ENCODE data around the gene GFOD2. TPM values are rescaled to one million over a fixed set of nuclear protein-coding genes. Genes with fewer than 3 reads are reported as not detected.
A peak's percentile ranks its signal among the peaks of the same experiment; 100 is the strongest.

The GFOD2 gene
- polyA plus RNA-seq, 6 donors from 2014 or later: 6.5 to 12.9 (median 8.4) TPM

DNA sequence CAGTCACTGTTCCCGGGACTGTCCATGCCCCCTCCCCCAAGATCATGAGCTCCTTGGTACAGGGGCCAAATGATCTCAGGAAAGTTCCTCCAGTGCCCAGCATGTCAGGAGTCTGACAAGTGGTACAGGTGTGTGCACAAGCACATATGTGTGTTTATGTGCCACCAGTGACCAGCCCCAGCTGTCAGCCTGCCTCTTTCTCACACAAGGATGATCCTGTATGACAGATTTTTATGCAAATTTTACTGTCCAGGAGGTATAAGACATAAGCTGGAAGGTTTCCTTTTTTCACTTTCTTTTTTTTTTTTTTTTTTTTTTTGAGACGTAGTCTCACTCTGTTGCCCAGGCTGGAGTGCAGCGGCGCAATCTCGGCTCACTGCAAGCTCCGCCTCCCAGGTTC lies 31.4 kb upstream of the GFOD2 start:
- Mint-ChIP-seq H3K4me1 (peaks cover 25 to 31% (median 26%) of the 10 kb centered on the region in 3 donors), H3K4me3 (peak overlapping the region in 4 of 8 donors; percentile 29 to 61 (median 60)), H3K27ac (peak overlapping the region; percentile 73 to 96 (median 80)), H3K27me3 (no peaks in the 10 kb centered on the region), H3K36me3 (peaks cover 0 to 8% of the 10 kb centered on the region in 2 donors), H3K9me3 (no peaks in the 10 kb centered on the region)
- no peak for DNase-seq
- peak; percentile 72 to 84 for ATAC-seq (ENCODE audit: low read depth in 2 of 2)

DNA sequence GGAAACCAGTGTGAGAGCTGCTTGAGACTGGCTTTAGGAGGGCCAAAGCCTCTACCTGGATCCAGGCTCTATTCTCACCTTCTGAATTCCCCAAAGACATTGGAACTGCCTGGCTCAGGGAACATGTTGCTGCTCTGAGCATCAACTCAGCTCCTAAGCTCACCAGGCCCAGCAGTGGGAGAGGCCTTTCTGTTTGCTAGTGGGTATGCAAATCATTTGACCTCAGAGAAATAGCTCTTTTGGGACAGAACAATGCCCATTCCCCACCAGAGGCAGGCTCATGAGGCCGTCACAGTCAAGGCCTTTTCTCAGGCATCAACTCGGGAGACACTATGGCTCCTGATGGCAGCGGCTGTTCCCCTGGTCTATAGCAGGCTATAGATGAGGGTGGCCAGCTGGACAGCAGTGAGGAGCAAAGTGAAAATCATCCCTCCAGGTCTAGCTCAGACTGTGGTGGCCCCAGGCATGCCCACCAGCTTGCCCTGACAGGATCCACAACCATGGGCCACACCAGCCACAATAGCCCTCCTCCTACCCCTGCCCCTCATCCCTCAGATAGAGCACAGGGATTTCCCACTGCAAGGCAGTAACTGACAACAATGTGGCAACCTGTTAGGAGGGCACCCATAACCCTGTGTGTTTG lies 30.4 kb upstream of the GFOD2 start:
- Mint-ChIP-seq H3K4me1 (peaks cover 25 to 31% (median 26%) of the 10 kb centered on the region in 3 donors), H3K36me3 (peaks cover 0 to 8% of the 10 kb centered on the region in 2 donors), H3K27me3 (no peaks in the 10 kb centered on the region), H3K9me3 (no peaks in the 10 kb centered on the region), H3K4me3 (peak overlapping the region in 2 of 8 donors; percentile 50 to 54), H3K27ac (peak overlapping the region in 2 of 6 donors; percentile 54 to 83)
- ATAC-seq (ENCODE audit: low read depth in 2 of 2) (no peak), DNase-seq (no peak)

DNA sequence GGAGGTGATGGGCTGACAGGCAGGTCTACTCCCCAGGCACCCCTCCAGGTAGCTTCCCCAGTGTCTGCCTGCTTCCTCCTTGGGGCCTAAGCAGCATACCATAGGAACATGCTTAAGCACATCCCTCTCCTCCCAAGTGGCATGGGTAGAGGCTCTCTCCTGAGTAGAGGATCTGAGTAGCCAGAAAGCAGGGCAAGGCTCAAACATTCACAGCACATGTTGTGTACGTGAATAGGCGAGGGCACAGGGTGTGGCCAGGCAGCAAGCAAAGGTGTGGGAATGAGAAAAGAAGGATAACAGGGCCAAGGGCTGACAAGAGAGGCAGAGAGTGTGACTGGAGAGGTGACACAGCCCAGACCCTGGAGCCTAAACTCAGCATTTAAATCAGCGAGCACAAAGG lies 29.7 kb upstream of the GFOD2 start:
- DNase-seq: no peak
- no peaks in the 10 kb centered on the region for H3K27me3 Mint-ChIP-seq
- H3K36me3 Mint-ChIP-seq: peaks cover 0 to 9% of the 10 kb centered on the region in 2 donors
- peak overlapping the region in 1 of 6 donors; percentile 22 for H3K27ac Mint-ChIP-seq
- H3K4me1 Mint-ChIP-seq: peaks cover 25 to 30% (median 26%) of the 10 kb centered on the region in 3 donors
- no peaks in the 10 kb centered on the region for H3K9me3 Mint-ChIP-seq
- H3K4me3 Mint-ChIP-seq: peak overlapping the region in 1 of 8 donors; percentile 12
- ATAC-seq (ENCODE audit: low read depth in 2 of 2): no peak

DNA sequence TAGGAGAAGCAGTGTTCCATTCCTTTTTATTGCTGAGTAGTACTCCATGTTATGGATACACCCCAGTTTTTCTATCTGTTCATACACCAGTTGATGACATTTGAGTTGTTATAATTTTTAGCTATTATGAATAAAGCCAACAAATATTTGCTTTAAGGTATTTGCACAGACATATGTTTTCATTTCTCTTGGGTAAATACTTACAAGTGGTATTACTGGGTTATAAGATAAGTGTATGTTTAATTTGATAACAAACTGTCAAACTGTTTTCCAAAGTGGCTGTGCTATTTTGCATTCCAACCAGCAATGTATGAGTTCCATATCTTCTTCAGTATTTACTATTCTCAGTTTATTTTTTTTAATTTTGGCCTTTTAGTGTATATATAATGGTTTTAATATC lies 27.7 kb upstream of the GFOD2 start:
- DNase-seq: no peak
- H3K4me1 Mint-ChIP-seq: peaks cover 21 to 25% (median 25%) of the 10 kb centered on the region in 3 donors
- H3K36me3 Mint-ChIP-seq: peaks cover 4 to 19% of the 10 kb centered on the region in 2 donors

DNA sequence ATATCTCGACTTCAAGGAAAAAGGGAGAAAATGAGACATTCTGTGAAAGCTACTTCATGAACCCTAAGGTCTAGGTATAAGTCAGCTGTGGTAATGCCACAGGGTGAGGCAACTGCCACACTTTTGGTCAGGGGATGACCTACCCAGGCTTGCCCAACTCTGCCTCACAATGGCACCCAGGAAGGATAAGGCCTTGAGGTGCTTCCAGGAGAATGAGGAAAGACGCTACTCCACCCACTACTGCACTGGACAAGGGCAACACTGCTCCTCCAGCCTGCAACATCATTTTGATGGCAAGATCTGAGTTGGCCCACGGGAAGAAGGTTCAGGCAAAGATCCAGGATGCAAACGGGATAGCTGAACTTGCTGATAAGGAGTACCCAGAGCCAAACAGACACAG lies 22.0 kb upstream of the GFOD2 start:
- H3K27me3 Mint-ChIP-seq: no peaks in the 10 kb centered on the region
- DNase-seq (no peak), ATAC-seq (ENCODE audit: low read depth in 2 of 2) (no peak)
- H3K4me1 Mint-ChIP-seq: peaks cover 0 to 9% (median 3%) of the 10 kb centered on the region in 3 donors
- H3K4me3 Mint-ChIP-seq: no peak overlapping the region
- H3K27ac Mint-ChIP-seq: peak overlapping the region in 2 of 6 donors; percentile 29 to 76
- H3K36me3 Mint-ChIP-seq: peaks cover 12 to 29% of the 10 kb centered on the region in 2 donors
- H3K9me3 Mint-ChIP-seq: no peaks in the 10 kb centered on the region

More for the DNA sequence above, 27.7 kb upstream of the GFOD2 start:
- Mint-ChIP-seq H3K4me3 (no peak overlapping the region), H3K9me3 (no peaks in the 10 kb centered on the region), H3K27me3 (no peaks in the 10 kb centered on the region), H3K27ac (no peak overlapping the region)
- no peak for ATAC-seq (ENCODE audit: low read depth in 2 of 2)

DNA sequence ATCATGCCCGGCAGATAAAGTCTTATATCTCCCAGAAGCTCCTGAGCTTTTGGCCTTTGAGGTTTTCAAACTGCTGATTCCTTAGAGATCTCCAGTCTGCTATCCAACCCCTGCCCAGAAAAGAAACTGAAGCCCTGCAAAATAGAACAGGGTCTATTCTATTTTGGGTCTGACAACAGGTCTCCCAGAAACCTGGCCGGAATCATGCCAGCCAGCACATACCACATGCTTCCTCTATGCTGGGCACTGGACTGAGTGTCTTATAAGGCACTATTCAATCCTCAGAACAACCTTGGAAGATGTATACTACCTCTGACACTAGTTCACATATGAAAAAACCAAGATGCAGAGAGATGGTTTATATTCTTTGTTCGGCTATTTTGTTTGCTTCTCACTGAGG lies 21.3 kb upstream of the GFOD2 start:
- ATAC-seq (ENCODE audit: low read depth in 2 of 2) (no peak), DNase-seq (no peak)
- Mint-ChIP-seq H3K4me3 (no peak overlapping the region), H3K27ac (no peak overlapping the region), H3K27me3 (no peaks in the 10 kb centered on the region), H3K36me3 (peaks cover 12 to 29% of the 10 kb centered on the region in 2 donors), H3K4me1 (peaks cover 0 to 9% (median 3%) of the 10 kb centered on the region in 3 donors), H3K9me3 (no peaks in the 10 kb centered on the region)

DNA sequence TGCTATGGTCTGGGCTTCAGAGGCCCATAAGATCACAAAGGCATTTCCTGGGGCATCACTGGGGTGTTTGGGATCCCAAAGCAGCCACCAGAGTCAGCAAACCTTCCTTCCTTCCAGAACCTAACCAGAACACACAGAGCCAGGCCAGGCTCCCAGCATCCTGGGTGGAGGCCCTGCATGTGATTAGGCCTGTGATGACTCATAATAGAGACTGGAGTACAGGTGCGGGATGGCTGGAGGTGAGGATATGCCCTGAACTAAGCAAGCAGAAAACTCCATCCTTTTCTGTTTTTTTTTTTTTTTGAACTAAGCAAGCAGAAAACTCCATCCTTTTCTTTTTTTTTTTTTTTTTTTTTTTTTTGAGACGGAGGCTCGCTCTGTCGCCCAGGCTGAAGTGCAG lies 17.7 kb upstream of the GFOD2 start:
- Mint-ChIP-seq H3K4me1 (peaks cover 0 to 5% (median 0%) of the 10 kb centered on the region in 3 donors), H3K4me3 (no peak overlapping the region), H3K27me3 (no peaks in the 10 kb centered on the region), H3K27ac (peak overlapping the region in 2 of 6 donors; percentile 49 to 56), H3K36me3 (peaks cover 8 to 10% of the 10 kb centered on the region in 2 donors), H3K9me3 (no peaks in the 10 kb centered on the region)
- DNase-seq (no peak), ATAC-seq (ENCODE audit: low read depth in 2 of 2) (no peak)

DNA sequence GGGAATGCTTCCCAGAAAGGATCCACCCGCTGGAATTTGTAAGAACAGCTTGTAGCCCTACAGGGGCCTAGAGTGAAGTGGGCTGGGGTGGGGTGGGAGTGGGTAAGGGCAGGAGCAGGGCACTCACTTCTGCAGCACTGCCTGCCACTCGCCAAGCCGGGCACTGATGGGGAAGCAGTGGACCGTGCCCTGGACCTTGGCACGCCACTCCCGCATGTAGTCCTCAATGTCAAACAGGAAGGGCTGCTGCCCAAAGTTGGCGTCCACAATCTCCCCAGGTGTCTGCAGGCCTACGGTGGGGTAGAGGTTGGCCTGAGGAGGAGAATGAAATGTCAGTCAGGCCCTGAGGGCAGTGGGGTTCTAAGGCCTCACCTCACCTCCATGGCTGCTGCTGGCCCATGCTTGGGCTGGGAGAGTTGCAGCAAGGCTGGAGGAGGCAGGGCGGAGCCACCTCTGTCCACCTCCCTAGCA lies 15.7 kb upstream of the GFOD2 start:
- Mint-ChIP-seq H3K9me3 (no peaks in the 10 kb centered on the region), H3K36me3 (peaks cover 8 to 17% of the 10 kb centered on the region in 2 donors), H3K27ac (peak overlapping the region in 4 of 6 donors; percentile 3 to 90 (median 44)), H3K4me1 (peaks cover 0 to 3% (median 0%) of the 10 kb centered on the region in 3 donors), H3K4me3 (no peak overlapping the region), H3K27me3 (no peaks in the 10 kb centered on the region)
- DNase-seq: no peak
- no peak for ATAC-seq (ENCODE audit: low read depth in 2 of 2)

DNA sequence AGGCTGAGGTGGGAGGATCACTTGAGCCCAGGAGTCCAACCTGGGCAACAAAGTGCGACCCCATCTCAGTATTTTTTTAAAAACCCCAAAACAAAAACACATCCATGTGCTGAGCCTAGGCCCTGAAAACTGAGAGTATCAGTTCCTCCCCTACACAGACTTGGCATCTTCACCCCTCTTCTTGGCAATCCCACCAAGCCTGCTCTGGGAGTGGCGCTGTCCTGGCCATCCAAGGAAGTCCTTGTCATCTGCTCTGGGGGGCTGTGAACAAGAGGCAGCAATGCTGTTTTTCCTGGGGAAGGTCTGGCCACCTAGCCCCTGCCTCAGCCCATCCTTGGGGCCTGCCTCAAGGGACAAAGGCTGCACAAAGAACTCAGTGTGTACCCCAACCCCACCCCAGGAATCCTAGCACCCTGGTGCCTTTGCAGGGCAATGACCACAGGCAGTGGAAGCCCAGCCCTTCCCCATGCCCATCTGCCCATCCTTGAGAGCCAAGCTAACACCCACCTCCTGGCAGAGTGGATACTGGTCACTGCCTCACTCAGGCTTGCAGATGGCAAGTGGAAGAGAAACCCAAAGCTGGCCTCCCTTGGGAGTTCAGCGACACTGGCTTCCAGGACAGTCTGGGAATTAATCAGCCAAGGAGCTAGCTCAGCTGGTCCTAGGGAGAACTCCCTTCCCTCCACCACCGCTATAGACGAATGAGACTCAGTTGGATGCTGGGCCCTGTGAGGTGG lies 14.8 kb upstream of the GFOD2 start:
- Mint-ChIP-seq H3K27me3 (no peaks in the 10 kb centered on the region), H3K4me1 (peaks cover 0 to 7% (median 7%) of the 10 kb centered on the region in 3 donors), H3K4me3 (no peak overlapping the region), H3K27ac (no peak overlapping the region), H3K36me3 (peaks cover 8 to 25% of the 10 kb centered on the region in 2 donors), H3K9me3 (no peaks in the 10 kb centered on the region)
- no peak for ATAC-seq (ENCODE audit: low read depth in 2 of 2)
- DNase-seq: no peak

DNA sequence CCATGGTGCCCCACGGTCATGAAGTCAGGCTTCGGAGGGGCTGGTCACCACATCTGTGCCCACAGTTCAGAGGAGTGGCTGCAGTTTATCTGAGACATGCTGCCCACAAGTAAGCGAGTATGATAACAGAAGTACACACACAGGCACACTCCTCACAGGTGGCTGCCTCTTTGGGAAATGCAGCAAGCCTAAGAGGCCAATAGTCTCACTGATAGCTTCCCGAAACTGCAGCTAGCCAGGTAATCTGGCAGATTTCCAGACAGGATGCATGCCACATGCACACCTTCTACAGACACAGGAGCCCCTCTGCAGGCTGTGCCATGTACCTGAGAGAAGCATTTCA lies 12.6 kb upstream of the GFOD2 start:
- peaks cover 8 to 28% of the 10 kb centered on the region in 2 donors for H3K36me3 Mint-ChIP-seq
- DNase-seq (no peak), ATAC-seq (ENCODE audit: low read depth in 2 of 2) (no peak)
- no peak overlapping the region for H3K4me3 Mint-ChIP-seq
- peaks cover 0 to 13% (median 7%) of the 10 kb centered on the region in 3 donors for H3K4me1 Mint-ChIP-seq
- no peaks in the 10 kb centered on the region for H3K27me3 Mint-ChIP-seq
- no peak overlapping the region for H3K27ac Mint-ChIP-seq
- H3K9me3 Mint-ChIP-seq: no peaks in the 10 kb centered on the region

DNA sequence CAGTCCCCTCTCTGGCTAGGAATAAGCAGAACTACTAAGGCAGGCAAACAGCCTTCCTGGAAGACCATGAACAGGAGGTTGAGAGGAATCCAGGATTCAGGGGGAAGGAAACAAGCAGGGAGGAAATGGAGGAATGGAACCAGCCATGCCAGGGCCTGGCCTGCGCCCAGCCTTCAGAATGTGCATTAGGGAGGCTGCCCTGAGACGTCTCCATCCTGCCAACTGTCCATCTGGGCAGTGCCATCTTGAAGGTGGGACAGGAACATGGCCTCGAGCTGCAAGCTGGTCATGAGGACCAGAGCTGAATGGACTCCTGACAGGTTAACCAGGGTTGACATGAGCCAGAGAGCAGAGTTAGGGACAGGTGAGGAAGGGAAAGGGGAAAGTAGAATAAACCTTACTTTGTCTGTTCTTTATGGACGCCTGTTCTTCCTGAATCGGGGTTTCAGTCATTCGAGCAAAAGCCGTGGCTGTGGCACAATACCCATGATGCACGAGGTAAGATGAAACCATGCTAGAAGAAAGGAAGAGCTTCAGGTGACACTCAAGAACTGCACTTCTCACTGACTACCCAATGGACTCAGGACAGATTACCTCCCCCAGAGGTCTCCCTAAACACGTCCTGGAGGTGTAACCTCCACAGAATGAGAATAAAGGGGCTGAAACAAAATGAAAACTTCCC lies 12.1 kb upstream of the GFOD2 start:
- H3K27me3 Mint-ChIP-seq: no peaks in the 10 kb centered on the region
- H3K4me3 Mint-ChIP-seq: no peak overlapping the region
- ATAC-seq (ENCODE audit: low read depth in 2 of 2) (no peak), DNase-seq (no peak)
- H3K9me3 Mint-ChIP-seq: no peaks in the 10 kb centered on the region
- peaks cover under 1 to 13% (median 8%) of the 10 kb centered on the region in 3 donors for H3K4me1 Mint-ChIP-seq
- peaks cover 8 to 30% of the 10 kb centered on the region in 2 donors for H3K36me3 Mint-ChIP-seq
- peak overlapping the region in 1 of 6 donors; percentile 50 for H3K27ac Mint-ChIP-seq

DNA sequence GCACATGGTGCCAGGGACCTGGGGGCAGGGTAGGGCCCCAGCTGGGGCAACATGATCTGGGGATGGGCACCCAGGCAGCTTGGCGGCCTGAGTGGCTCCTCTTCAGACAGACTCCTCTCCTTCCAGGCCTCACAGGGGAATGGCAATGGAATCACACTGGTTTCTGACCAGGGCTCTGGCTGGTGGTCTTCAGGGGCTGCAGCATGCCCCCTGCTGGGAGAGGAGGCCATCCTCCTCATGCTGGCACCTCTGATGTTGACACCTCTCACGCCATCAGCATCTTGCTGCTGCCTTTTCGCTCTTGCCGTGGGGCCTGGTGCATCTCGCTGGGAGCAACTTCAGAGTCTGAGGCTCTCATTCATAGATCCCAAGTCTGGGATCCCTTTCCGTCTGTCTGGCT lies 11.2 kb upstream of the GFOD2 start:
- Mint-ChIP-seq H3K4me1 (peaks cover 4 to 16% (median 13%) of the 10 kb centered on the region in 3 donors), H3K36me3 (peaks cover 8 to 36% of the 10 kb centered on the region in 2 donors), H3K27me3 (no peaks in the 10 kb centered on the region), H3K27ac (no peak overlapping the region), H3K9me3 (no peaks in the 10 kb centered on the region), H3K4me3 (no peak overlapping the region)
- DNase-seq (no peak), ATAC-seq (ENCODE audit: low read depth in 2 of 2) (no peak)

DNA sequence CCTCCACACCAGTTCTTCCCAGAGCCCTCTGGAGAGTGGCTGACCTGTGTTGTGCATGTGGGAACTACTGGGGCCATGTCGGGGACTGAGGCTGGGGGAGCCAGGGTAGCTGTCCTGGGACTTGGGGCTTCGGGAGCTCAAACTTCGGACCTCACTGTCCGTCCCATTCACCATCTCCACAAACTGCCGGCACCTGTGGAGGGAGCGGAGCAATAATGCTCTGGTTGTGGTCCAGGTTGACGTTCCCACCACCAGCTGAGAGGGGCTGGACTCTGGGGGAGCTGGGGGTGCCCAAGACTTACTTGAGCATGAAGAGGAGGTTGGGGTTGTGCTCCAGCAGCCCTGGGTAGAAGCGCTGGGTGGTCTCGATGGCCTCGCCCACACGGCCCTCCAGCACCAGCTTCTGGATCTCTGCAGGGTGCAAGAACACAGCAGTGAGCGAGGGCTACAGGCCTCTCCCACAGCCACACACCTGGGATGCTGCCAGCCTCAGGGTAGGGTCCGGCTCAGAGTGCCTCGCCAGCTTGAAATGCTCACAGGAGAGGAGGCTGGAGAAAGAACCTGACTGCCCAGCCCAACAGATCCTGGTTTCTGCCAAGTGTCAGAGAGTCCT lies 10.6 kb upstream of the GFOD2 start:
- DNase-seq (no peak), ATAC-seq (ENCODE audit: low read depth in 2 of 2) (no peak)
- Mint-ChIP-seq H3K4me3 (no peak overlapping the region), H3K27ac (no peak overlapping the region), H3K36me3 (peaks cover 8 to 36% of the 10 kb centered on the region in 2 donors), H3K4me1 (peaks cover 4 to 22% (median 15%) of the 10 kb centered on the region in 3 donors), H3K9me3 (no peaks in the 10 kb centered on the region), H3K27me3 (no peaks in the 10 kb centered on the region)

All from naive B cell (primary cell).